ENCODE measurements around the gene PNPLA5. TPM values are rescaled to one million over a fixed set of nuclear protein-coding genes. Genes with fewer than 3 reads are reported as not detected.

The PNPLA5 gene
- total and polyA plus RNA-seq, 2 of the 13 experiments (the other 11 are each of a cell fraction or from before 2014, with no cell fraction given) = not detected

GRCh38 chr22:43867839-43868635 is 23.8 kb downstream of the PNPLA5 start (continued):
- 0 out of 2 replicates have a peak, but pooled peaks have one; percentile 36 for TF ChIP-seq YEATS4 (CRISPR knock-in tag; IDR thresholded peaks at IDR 0.05; ENCODE audit: borderline replicate concordance)
- TF ChIP-seq NBN (conservative IDR thresholded peaks at IDR 0.05) = no peak
- no peak for TF ChIP-seq ZNF784 (CRISPR knock-in tag; IDR thresholded peaks at IDR 0.05; ENCODE audit: borderline replicate concordance)
- TF ChIP-seq ZFAT (CRISPR knock-in tag; conservative IDR thresholded peaks at IDR 0.05) = 0 out of 2 replicates have a peak, but pooled peaks have one; percentile 44
- no peak for TF ChIP-seq ZNF33B (CRISPR knock-in tag; IDR thresholded peaks at IDR 0.05)
- TF ChIP-seq PAXIP1 (CRISPR knock-in tag; conservative IDR thresholded peaks at IDR 0.05) = no peak
- TF ChIP-seq ZSCAN29 (CRISPR knock-in tag; conservative IDR thresholded peaks at IDR 0.05) = no peak
- no peak for TF ChIP-seq REPIN1 (CRISPR knock-in tag; IDR thresholded peaks at IDR 0.05; ENCODE audit: borderline replicate concordance, low read depth)
- no peak for TF ChIP-seq ZBTB21 (CRISPR knock-in tag; IDR thresholded peaks at IDR 0.05)
- TF ChIP-seq ZNF382 (CRISPR knock-in tag; IDR thresholded peaks at IDR 0.05; ENCODE audit: borderline replicate concordance) = no peak
- peak; percentile 79; the same call in 1 of the 2 replicates for TF ChIP-seq ZBTB49 (CRISPR knock-in tag; IDR thresholded peaks at IDR 0.05; ENCODE audit: borderline replicate concordance)
- TF ChIP-seq ZNF761 (CRISPR knock-in tag; conservative IDR thresholded peaks at IDR 0.05) = no peak
- peak; percentile 91 for TF ChIP-seq HOXA5 (CRISPR knock-in tag; IDR thresholded peaks at IDR 0.05)
- TF ChIP-seq SIN3B (IDR thresholded peaks at IDR 0.05; ENCODE audit: low read length) = no peak
- TF ChIP-seq ZNF350 (CRISPR knock-in tag; IDR thresholded peaks at IDR 0.05; ENCODE audit: borderline replicate concordance, low read depth) = no peak
- 0 out of 2 replicates have a peak, but pooled peaks have one; percentile 48 for TF ChIP-seq ZNF546 (CRISPR knock-in tag; conservative IDR thresholded peaks at IDR 0.05)
- TF ChIP-seq ZNF570 (CRISPR knock-in tag; IDR thresholded peaks at IDR 0.05; ENCODE audit: borderline replicate concordance) = no peak
- peak; percentile 68; the same call in 1 of the 2 replicates for TF ChIP-seq TFE3 (CRISPR knock-in tag; IDR thresholded peaks at IDR 0.05)
- TF ChIP-seq KMT2B (CRISPR knock-in tag; IDR thresholded peaks at IDR 0.05) = peak; percentile 49; the same call in 1 of the 2 replicates
- no peak for TF ChIP-seq NFIC (IDR thresholded peaks at IDR 0.05; ENCODE audit: low read length)
- 0 out of 2 replicates have a peak, but pooled peaks have one; percentile 19 for TF ChIP-seq IRF2 (CRISPR knock-in tag; IDR thresholded peaks at IDR 0.05)

All from HepG2 (cell line).